Measurements from ENCODE around the gene MYRIP. TPM values are rescaled to one million over a fixed set of nuclear protein-coding genes. Genes with fewer than 3 reads are reported as not detected.

MYRIP gene
- polyA plus RNA-seq, 1 of the 3 experiments (the other 2 are of a cell fraction), result 1.2 TPM

GRCh38 chr3:40264451-40264850 is 455.0 kb downstream of the MYRIP start:
- TF ChIP-seq YY1 (IDR thresholded peaks at IDR 0.05; ENCODE audit: low read depth), result no peak
- no peak for TF ChIP-seq TCF12 (IDR thresholded peaks at IDR 0.05)
- TF ChIP-seq CHD2 (IDR thresholded peaks at IDR 0.05; ENCODE audit: low read length, partially characterized antibody), result no peak
- TF ChIP-seq FOXJ3 (CRISPR knock-in tag; IDR thresholded peaks at IDR 0.05), result no peak
- TF ChIP-seq TAF1 (IDR thresholded peaks at IDR 0.05; ENCODE audit: borderline replicate concordance, low read depth, low read length), result no peak
- TF ChIP-seq GABPA (IDR thresholded peaks at IDR 0.05; ENCODE audit: low read depth), result no peak
- TF ChIP-seq FOSL2 (IDR thresholded peaks at IDR 0.05; ENCODE audit: borderline replicate concordance, low read depth), result no peak
- TF ChIP-seq, protein P1, sequence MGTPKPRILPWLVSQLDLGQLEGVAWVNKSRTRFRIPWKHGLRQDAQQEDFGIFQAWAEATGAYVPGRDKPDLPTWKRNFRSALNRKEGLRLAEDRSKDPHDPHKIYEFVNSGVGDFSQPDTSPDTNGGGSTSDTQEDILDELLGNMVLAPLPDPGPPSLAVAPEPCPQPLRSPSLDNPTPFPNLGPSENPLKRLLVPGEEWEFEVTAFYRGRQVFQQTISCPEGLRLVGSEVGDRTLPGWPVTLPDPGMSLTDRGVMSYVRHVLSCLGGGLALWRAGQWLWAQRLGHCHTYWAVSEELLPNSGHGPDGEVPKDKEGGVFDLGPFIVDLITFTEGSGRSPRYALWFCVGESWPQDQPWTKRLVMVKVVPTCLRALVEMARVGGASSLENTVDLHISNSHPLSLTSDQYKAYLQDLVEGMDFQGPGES (IDR thresholded peaks at IDR 0.05; ENCODE audit: low read depth, low read length), result no peak
- no peak for TF ChIP-seq RAD21 (IDR thresholded peaks at IDR 0.05; ENCODE audit: low read length)
- TF ChIP-seq MAX (IDR thresholded peaks at IDR 0.05; ENCODE audit: low read depth), result no peak
- no peak for TF ChIP-seq USF2 (IDR thresholded peaks at IDR 0.05; ENCODE audit: borderline replicate concordance, low read depth, low read length)
- no peak for TF ChIP-seq ELF1 (IDR thresholded peaks at IDR 0.05)
- no peak for TF ChIP-seq MXI1 (IDR thresholded peaks at IDR 0.05; ENCODE audit: low read depth, low read length)
- TF ChIP-seq, protein P2, sequence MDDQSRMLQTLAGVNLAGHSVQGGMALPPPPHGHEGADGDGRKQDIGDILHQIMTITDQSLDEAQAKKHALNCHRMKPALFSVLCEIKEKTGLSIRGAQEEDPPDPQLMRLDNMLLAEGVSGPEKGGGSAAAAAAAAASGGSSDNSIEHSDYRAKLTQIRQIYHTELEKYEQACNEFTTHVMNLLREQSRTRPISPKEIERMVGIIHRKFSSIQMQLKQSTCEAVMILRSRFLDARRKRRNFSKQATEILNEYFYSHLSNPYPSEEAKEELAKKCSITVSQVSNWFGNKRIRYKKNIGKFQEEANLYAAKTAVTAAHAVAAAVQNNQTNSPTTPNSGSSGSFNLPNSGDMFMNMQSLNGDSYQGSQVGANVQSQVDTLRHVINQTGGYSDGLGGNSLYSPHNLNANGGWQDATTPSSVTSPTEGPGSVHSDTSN (IDR thresholded peaks at IDR 0.05), result no peak
- TF ChIP-seq JUND (IDR thresholded peaks at IDR 0.05), result no peak
- TF ChIP-seq SIN3A (IDR thresholded peaks at IDR 0.05; ENCODE audit: borderline replicate concordance, low read depth, low read length), result no peak
- TF ChIP-seq CTCF (IDR thresholded peaks at IDR 0.05), result no peak
- H3K9me2 ChIP-seq, result no peaks in the 10 kb centered on the region
- ChIA-PET CTCF (interaction anchor here (1.2 kb wide), 1 partner anchor 44 kb away, joined by 4 read pairs; no protein-coding TSS in a partner anchor), POLR2A (no interaction called here)
- H3K36me3 ChIP-seq (replicated peaks in 1 of 2; ENCODE audit: control insufficient read depth in 1 of 2, insufficient read depth in 2 of 2, low read length in 1 of 2), result no peaks in the 10 kb centered on the region
- no peak for DNase-seq
- no peak overlapping the region for H3K4me3 ChIP-seq (ENCODE audit: low read depth in 2 of 2, low read length in 1 of 2)
- no peaks in the 10 kb centered on the region for H3F3A ChIP-seq (replicated peaks; ENCODE audit: insufficient read depth)
- H3K79me2 ChIP-seq (ENCODE audit: insufficient read depth), result no peaks in the 10 kb centered on the region
- H3K27ac ChIP-seq (ENCODE audit: low read depth in 2 of 2, low read length in 1 of 2), result no peak overlapping the region
- H3K9me3 ChIP-seq, result no peaks in the 10 kb centered on the region
- no peaks in the 10 kb centered on the region for H3K27me3 ChIP-seq (ENCODE audit: insufficient read depth)
- H3K4me2 ChIP-seq, result no peak overlapping the region
- peaks cover 0 to 17% of the 10 kb centered on the region in 2 experiments; a peak in 2 of 4 replicates for H3K4me1 ChIP-seq (ENCODE audit: control insufficient read depth in 1 of 2, insufficient read depth in 2 of 2, low read depth in 1 of 2, low read length in 1 of 2)
- no peaks in the 10 kb centered on the region for H4K20me1 ChIP-seq (ENCODE audit: insufficient read depth)
- 8% methylated on average over 1 of the region's 1 CpG for WGBS (ENCODE audit: low lambda C conversion rate)
- no peak overlapping the region for H2AFZ ChIP-seq (ENCODE audit: low read depth)
- no peak overlapping the region for H3K9ac ChIP-seq

Data from SK-N-SH (cell line).